Breast epithelium (tissue), 4 donors: ENCODE data around the gene TXNDC16. TPM values are rescaled to one million over a fixed set of nuclear protein-coding genes. Genes with fewer than 3 reads are reported as not detected.

ENCODE experiments used
- DNase-seq, 2 donors: peaks; one replicate each; pipeline ENCODE4 v3.0.0-alpha.2; 2019; ENCODE audit warnings: low spot score in 2 of 2
- H3K27ac ChIP-seq, 2 donors: fragments of 200-600 bp; sonication (generic) in 1 of 2; one replicate each; pipeline ENCODE4 v1.5.1; 2016 to 2019; ENCODE audit warnings: mild to moderate bottlenecking in 1 of 2
- H3K27me3 ChIP-seq, 2 donors: fragments of 200-600 bp; sonication (generic) in 1 of 2; one replicate each; pipeline versions ENCODE4 v1.5.1 to v1.6.0; 2017 to 2019; ENCODE audit warnings: control low read depth in 1 of 2, mild to moderate bottlenecking in 1 of 2
- H3K36me3 ChIP-seq: fragments of 200-600 bp; one replicate; pipeline ENCODE4 v1.5.1; 2019
- H3K4me1 ChIP-seq, 2 donors: fragments of 200-600 bp; sonication (generic); one replicate each; pipeline ENCODE4 v1.5.1; 2016 to 2019; ENCODE audit warnings: control low read depth in 1 of 2
- H3K4me3 ChIP-seq, 3 donors: fragments of 200-600 bp; sonication (generic); 1 replicate in 2 of 3; 2 replicates in 1 of 3; pipeline ENCODE4 v1.5.1; 2016 to 2019; ENCODE audit warnings: mild to moderate bottlenecking in 3 of 3, moderate library complexity in 2 of 3
- H3K9me3 ChIP-seq, 2 donors: fragments of 200-600 bp; sonication (generic) in 1 of 2; one replicate each; pipeline ENCODE4 v1.5.1; 2016 to 2019; ENCODE audit warnings: control low read depth in 1 of 2
- CTCF ChIP-seq, 3 donors: fragments of 450-650 bp; IDR thresholded peaks; one replicate each; pipeline ENCODE4 v1.5.1; 2016 to 2017; ENCODE audit warnings: antibody characterized with exemption in 3 of 3, mild to moderate bottlenecking in 3 of 3, moderate library complexity in 3 of 3
- POLR2A ChIP-seq: fragments of 450-650 bp; IDR thresholded peaks from one replicate; pipeline ENCODE4 v1.6.1; 2016; ENCODE audit warnings: antibody characterized with exemption, mild to moderate bottlenecking, moderate library complexity
- POLR2AphosphoS5 ChIP-seq, 3 donors: sonication (generic); formaldehyde crosslinking; IDR thresholded peaks; one replicate each; pipeline ENCODE4 v1.6.1; 2017; ENCODE audit warnings: antibody characterized with exemption in 3 of 3
- intact Hi-C: fragments of 100-400 bp; cut with DNase I; formaldehyde crosslinking; loops from one replicate; pipeline ENCODE4 v1.15.1; 2023; ENCODE audit warnings: low total_unique reads
- total RNA-seq, 3 donors: library from RNA; depleted of rRNA; stranded (reverse); fragments of >200 nt; gene quantifications; one replicate each; pipeline ENCODE4 v1.1.0, GENCODE V29; 2016

Gene TXNDC16
- total RNA-seq, 3 donors from 2014 or later: 11.5 to 18.3 (median 13.1) TPM

DNA sequence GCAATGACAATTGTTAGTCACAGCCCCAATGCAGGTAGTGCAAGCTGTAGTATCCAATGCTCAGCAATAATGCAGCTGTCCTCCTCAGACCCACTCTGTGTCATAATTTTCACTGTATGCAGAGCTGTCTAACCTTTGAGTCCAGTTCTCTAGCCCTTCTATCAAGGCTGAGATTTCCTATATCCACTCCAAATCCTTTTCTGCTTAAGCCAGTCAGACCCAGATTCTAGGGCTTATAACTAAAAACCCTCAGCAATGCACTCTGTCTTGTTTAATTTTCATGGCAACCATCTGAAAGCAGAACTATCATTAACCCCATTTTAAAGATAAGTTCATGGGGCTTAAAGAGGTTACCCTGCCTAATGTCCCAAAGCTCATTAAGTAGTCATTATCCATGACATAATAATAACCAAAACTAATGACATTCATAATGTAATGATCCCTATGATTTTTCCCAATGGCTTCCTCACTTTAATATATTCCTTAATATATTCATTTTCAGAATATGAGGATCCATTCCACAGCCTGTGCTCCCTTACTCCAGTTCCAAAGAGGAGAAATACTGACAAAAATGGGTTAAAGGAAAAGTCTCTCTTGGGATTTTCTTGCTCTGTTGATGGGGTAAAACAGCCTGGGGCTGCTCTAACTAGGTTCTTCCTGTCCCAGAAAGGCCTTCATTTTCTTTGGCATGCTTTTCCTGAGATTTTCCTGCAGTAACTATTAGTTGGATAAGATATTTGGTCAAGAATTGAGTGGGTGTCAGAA lies 29.5 kb downstream of the TXNDC16 start:
- H3K27me3 ChIP-seq: no peaks in the 10 kb centered on the region
- TF ChIP-seq CTCF (IDR thresholded peaks at IDR 0.05): no peak
- TF ChIP-seq POLR2A: no peak
- no peak for TF ChIP-seq POLR2AphosphoS5 (IDR thresholded peaks at IDR 0.05)
- H3K36me3 ChIP-seq: no peaks in the 10 kb centered on the region
- H3K4me3 ChIP-seq: no peak overlapping the region
- no peak for DNase-seq
- intact Hi-C loops: no loop called here
- no peaks in the 10 kb centered on the region for H3K4me1 ChIP-seq
- H3K9me3 ChIP-seq: no peaks in the 10 kb centered on the region
- no peak overlapping the region for H3K27ac ChIP-seq

- Histone ChIP-seq H3K36me3 (no peaks in the 10 kb centered on the region), H3K27ac (no peak overlapping the region), H3K4me1 (no peaks in the 10 kb centered on the region), H3K27me3 (no peaks in the 10 kb centered on the region), H3K4me3 (no peak overlapping the region), H3K9me3 (no peaks in the 10 kb centered on the region)
- no peak for DNase-seq
- intact Hi-C loops: no loop called here
- TF ChIP-seq CTCF (IDR thresholded peaks at IDR 0.05): no peak
- no peak for TF ChIP-seq POLR2A
- TF ChIP-seq POLR2AphosphoS5 (IDR thresholded peaks at IDR 0.05): no peak
Measured at GRCh38 chr14:52522033-52522432, 30.3 kb downstream of the TXNDC16 start.

GRCh38 chr14:52514046-52514811 lies 38.1 kb downstream of the TXNDC16 start:
- Histone ChIP-seq H3K27ac (no peak overlapping the region), H3K4me1 (no peaks in the 10 kb centered on the region), H3K9me3 (no peaks in the 10 kb centered on the region), H3K27me3 (no peaks in the 10 kb centered on the region), H3K36me3 (no peaks in the 10 kb centered on the region), H3K4me3 (no peak overlapping the region)
- no peak for DNase-seq
- intact Hi-C loops: no loop called here
- no peak for TF ChIP-seq POLR2A
- TF ChIP-seq CTCF (IDR thresholded peaks at IDR 0.05): no peak
- TF ChIP-seq POLR2AphosphoS5 (IDR thresholded peaks at IDR 0.05): no peak

GRCh38 chr14:52513249-52513648 lies 39.1 kb downstream of the TXNDC16 start:
- no peak overlapping the region for H3K27ac ChIP-seq
- H3K36me3 ChIP-seq: no peaks in the 10 kb centered on the region
- TF ChIP-seq POLR2AphosphoS5 (IDR thresholded peaks at IDR 0.05): no peak
- TF ChIP-seq POLR2A: no peak
- no peak for TF ChIP-seq CTCF (IDR thresholded peaks at IDR 0.05)
- no peaks in the 10 kb centered on the region for H3K9me3 ChIP-seq
- no peak for DNase-seq
- no peak overlapping the region for H3K4me3 ChIP-seq
- H3K4me1 ChIP-seq: no peaks in the 10 kb centered on the region
- no peaks in the 10 kb centered on the region for H3K27me3 ChIP-seq
- intact Hi-C loops: no loop called here

GRCh38 chr14:52494444-52494843 lies 57.9 kb downstream of the TXNDC16 start:
- TF ChIP-seq CTCF (IDR thresholded peaks at IDR 0.05): no peak
- TF ChIP-seq POLR2AphosphoS5 (IDR thresholded peaks at IDR 0.05): no peak
- TF ChIP-seq POLR2A: no peak
- peaks cover 7 to 8% of the 10 kb centered on the region in 2 donors for H3K9me3 ChIP-seq
- H3K27ac ChIP-seq: no peak overlapping the region
- intact Hi-C loops: no loop called here
- no peak overlapping the region for H3K4me3 ChIP-seq
- H3K27me3 ChIP-seq: no peaks in the 10 kb centered on the region
- no peaks in the 10 kb centered on the region for H3K4me1 ChIP-seq
- H3K36me3 ChIP-seq: peaks cover under 1% of the 10 kb centered on the region
- no peak for DNase-seq
